DMS53 treated with DMSO at 0.1 percent for 48 hours (cell line): ENCODE measurements around the gene TMEM51.

Experiments used
- DNase-seq: peaks from one replicate; lab custom pipeline; 2025; ENCODE audit not compliant: unreplicated experiment; lab: John Stamatoyannopoulos, UW

TMEM51 gene

DNA sequence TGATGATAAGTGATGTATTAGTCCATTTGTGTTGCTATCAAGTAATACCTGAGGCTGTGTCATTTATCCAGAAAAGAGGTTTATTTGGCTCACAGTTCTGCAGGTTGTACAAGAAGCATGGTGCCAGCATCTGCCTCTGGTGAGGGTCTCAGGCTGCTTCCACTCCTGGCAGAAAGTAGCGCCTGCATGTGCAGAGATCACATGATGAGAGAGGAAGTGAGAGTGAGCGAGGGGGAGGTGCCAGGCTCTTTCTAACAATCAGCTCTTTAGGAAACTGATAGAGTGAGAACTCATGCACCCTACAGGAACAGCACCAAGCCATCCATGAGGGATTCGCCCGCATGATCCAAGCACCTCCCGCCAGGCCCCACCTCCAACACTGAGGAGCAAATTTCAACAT lies 91.3 kb downstream of the TMEM51 start:
- no peak for DNase-seq

DNA sequence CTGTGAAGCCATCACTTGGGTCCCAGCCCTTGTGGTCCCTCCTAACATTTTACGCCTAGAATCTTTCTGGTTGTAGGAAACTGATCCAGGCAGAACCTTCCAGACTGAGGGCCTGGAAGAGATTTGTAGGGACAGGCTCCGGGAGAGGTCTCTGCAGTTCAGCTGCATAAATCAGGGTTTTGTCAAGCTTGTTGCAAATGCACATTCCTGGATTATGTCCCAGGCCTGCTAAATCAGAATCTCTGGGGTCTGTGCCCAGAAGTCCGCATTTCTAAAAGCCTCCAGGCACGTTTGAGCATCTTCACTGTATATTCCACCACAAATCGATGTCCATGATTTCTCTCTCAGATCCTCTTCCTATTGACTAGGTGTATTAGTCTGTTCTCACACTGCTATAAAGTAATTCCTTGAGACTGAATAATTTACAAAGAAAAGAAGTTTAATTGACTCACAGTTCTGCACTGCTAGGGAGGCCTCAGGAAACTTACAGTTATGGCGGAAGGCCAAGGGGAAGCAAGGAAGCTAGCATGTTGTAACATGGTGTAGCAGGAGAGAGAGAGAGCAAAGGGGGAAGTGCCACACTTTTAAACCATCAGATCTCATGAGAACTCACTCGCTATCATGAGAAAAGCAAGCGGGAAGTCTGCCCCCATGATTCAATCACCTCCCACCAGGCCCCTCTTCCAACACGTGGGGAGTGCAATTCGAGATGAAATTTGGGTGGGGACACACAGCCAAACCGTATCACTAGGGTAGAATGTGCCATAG lies 92.2 kb downstream of the TMEM51 start:
- no peak for DNase-seq

DNA sequence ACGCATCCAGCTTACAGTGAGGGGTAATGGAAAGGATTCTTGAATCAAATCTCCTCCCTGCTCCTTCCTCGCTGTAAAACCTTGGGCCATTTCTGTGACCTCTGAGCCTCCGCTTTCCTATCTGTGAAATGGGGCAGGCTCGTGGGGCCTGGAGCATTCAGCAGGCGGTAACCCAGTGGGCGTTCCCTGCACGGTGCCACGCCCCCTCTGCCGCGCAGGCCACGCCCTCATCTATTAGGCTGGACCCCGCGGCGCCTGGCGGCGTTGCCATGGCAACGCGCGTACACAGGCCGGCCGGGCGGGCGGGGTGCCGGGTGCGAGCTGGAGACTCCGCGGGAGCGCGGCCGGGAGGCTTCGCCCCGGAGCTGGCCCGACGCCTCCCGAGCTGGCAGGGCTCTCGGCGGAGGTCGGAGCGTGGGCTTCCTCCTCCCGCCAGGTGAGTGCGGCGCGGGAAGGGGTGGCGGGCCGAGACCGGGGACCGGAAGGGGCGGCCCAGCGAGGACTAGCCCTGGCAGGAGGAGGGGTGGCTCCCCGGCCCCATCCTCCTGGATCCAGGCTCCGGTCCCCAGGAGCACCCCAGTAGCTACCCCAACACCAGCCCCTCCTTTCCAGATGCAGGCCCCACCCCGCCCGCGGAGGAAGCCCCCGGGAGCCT lies 93.5 kb downstream of the TMEM51 start, which contains the start of gene FHAD1:
FHAD1 (plus strand) TSS at position 264 of the 655 bp plus-strand sequence. CDS start 4,562 bp downstream, outside the sequence.
- peak; percentile 58 for DNase-seq

DNA sequence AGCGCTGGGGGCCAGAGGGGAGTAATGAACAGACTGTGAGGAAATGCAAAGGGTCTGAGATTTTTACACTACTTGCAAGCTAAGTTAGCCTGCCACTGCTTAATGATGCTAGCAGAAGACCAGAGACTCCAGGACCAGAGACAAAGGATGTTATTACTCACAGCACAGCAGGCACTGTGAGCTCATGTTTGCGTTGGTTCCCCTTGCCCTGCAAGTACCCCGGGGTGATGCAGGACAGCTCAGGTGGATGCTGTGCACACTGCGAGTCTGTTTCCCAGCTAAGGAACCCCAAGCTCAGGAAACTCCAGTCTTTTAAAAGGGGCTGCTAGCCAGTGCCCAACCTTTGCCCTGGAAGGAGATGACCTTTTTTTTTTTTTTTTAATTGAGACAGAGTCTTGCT lies 94.7 kb downstream of the TMEM51 start:
- no peak for DNase-seq

DNA sequence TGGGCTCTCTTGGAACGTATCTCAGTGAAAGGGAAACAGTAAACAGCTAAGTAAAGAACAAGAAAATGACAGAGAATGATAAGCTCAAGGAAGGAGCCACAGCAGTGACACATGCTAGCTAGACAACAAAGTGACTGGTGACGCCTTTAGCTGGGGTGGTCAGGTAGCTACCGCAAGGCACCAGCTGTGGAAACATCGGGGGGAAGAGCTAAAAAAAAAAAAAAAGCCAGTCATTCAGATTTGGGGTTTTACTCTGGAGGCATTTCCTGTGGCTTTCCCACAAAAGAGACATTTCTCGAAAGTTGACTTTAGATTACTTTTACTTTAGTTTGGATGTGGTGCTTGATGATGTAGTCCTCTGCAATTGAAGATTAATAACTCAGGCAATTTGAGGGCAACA lies 95.5 kb downstream of the TMEM51 start:
- no peak for DNase-seq

DNA sequence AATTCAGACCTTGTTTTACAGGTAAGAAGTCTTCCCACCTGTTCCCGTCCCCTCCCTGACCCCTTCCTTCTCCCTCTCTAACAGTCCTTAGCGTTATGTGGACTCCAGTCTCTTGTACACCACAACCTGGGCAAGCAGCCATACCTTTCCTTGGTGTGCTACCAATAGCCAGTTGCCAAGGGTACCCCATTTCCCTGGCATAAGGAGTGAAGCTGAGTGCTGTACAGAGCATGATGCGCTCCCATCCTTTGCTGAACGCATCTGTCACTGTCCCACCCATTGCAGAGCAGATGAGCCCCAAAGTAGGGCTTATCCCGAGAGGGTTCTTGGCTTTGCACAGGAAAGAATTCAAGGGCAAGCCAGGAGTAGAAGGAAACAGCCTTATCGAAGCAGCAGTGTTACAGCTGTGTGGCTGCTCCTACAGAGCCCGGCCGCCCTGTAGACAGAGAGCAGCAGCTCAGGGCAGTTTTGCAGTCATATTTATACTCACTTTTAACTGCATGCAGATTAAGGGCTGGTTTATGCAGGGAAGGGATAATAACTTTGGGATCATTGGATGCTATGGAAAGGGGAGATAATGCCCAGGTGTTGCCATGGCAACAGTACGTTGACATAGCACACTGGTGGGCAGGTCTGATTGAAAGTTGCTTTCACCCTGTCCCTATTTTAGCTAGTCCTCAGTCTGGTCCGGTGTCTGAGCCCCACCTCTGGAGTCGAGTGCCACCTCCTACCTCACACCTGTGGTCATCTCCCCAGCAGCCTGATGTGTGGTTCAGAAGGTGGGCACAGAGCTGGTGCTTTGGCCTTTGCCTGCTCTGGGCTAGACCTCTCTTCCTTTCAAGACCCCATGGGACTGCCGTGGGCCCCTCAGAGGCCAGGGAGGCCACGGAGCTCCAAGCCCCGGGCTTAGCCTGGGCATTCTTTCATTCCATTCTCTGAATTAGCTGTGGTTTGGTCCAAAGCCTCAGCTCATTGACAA lies 98.6 kb downstream of the TMEM51 start:
- DNase-seq, result no peak

DNA sequence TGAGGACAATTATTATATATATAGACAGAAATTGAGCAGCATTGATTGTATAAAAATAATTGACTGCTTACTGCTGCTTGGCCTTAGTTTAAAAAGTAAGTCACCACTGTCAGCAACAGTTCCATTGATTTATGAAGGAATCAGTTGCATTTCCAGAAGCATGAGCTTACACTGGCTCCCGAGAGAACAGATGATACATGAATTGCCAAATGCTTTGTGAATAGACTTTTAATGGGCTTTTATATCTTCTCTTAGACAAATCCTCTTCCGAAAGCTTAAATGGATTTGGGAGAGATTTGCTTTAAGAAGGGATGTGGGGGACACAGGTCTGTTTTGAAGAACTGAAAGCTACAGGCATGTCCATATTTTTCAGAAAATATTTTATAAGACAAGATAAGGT lies 101.0 kb downstream of the TMEM51 start:
- no peak for DNase-seq

DNA sequence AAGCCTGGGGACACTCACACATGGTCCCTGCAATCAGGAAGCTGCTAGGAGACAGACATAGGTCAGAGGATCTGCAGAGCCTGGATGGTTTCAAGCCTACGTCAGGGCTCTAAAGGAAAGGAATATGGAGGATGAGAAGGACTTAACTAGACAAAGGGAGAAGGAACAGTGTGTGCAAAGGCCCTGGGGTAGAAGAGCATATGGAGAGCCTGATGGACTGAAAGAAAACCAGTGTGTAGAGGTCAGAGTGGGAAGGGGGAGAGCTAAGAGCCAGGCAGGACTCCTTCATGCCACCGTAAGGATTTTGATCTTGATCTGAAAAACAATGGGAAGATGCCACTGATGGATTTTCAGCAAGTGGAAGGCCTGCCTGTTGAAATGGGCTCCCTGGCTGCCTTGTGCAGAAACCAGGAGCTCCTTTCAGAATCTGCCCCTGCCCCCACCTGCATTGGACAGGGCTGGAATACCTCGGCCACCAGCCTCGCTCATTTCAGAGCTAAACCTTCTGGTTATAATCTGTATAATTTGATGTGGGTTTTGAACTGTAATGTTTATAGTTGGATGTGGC lies 102.1 kb downstream of the TMEM51 start:
- no peak for DNase-seq

DNA sequence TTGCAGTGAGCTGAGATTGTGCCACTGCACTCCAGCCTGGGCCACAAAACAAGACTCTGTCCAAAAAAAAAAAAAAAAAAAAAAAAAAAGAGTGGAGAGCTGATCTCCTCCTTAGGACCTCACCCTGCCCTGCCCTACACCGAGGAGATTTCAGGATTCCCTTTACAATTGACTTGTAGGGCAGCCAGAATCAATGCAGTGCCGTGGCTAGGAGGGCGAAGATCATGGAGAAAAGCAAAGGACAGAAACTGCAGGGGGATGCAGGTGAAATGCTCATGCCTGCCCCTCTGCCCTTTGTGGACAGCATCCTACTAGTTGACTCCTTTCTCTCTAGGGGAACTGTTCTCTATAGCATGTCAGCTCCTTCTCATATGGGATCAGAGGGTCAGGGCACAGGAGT lies 103.0 kb downstream of the TMEM51 start:
- DNase-seq, result no peak

DNA sequence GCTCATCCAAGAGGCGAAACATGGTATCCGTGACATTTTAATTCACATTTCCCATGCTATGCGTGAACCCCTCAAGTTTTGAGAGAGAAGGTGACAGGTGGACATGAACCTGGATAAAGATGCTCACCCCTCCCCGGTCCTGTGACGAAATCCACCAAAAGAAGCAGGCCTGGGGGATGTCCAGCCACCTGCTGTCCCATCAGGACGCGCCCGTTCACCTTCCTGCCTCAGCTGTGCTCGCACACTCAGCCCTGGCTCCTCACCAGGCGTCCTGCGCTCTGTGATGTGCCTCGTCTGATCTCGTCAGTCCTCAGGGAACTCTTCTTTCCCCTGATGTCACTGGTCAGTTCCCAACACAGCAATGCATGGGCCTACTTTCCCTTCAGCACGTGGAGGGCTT lies 103.8 kb downstream of the TMEM51 start:
- no peak for DNase-seq

DNA sequence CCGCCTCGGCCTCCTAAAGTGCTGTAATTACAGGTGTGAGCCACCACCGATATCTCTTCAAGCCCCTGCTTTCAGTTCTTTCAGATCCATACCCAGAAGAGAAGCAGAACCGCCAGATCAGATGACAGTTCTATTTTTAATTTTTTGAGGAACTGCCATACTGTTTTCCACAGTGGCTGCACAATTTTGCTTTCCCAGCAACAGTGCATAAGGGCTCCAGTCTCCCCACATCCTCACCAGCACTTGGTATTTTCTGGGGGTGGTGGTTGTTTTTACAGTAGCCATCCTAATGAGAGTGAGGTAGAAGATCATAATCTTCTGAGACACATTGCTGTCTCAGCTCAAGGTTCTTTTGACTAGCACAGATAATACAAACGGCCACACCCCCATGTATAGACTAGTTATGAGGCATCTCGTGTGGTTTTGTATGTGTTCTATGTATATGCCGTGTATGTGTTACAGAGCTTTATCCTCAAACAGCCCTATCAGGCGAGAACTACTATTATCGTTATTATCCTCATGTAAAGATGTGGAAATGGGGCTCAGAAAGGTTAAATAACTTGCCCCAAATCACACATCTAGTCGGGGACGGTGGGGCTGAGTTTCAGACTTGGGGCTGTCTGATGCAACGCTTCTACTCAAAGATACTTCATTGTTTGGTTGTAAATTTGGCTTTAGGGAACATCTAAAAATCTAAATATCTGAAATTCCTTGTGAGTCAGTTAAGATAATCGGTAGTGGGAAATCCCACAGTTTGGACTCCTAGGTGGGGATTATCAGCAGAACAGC lies 105.5 kb downstream of the TMEM51 start:
- no peak for DNase-seq

DNA sequence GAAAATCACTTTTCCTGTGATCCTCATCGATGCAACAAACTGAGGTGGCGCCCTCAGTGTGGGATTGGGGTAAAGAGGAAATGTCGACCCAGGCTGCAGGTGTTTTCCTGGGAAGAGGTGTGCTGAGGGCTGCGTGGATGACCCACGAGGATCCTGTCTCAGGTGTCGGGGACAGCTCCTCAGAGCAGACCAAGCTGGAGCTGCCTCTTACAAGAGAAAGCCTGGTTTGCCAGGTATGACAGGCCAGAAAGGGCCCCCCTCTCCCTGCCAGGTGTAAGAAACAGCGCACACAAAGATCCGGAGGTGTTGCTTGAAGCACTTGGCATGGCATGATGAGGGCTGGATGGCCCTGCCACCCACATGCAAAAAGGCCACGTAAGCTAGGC lies 106.1 kb downstream of the TMEM51 start:
- no peak for DNase-seq

DNA sequence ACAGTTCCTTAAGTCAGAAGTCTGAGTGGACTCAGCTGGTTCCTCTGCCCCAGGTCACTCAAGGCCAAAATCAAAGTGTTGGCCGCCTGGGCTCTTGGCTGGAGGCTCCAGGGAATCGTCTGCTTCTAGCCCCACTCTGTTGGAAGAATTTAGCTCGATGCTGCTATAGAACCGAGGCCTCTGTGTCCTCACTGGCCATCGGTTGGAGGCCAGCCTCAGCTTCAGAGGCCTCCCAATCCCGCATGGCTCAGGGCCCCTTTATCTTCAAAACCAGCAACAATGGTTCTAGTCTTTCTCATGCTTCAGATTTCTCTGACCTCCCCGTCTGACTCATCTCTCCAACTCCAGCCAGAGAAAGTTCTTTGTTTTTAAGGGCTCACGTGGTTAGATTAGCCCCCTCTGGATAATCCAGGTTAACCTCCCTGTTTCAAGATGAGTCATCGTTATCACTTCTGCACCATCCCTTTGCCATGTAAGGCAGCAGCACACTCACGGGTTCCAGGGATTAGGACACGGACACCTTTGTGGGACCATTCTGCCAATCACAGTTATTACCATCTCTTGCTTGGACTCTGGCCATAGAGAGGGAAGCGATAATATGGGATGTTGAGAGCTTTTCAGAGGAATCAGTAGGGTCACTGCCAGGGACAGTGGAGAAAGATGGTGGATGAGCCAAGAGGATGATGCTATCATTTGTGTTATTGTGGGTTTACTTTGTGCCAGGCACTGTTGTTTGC lies 107.0 kb downstream of the TMEM51 start:
- no peak for DNase-seq

DNA sequence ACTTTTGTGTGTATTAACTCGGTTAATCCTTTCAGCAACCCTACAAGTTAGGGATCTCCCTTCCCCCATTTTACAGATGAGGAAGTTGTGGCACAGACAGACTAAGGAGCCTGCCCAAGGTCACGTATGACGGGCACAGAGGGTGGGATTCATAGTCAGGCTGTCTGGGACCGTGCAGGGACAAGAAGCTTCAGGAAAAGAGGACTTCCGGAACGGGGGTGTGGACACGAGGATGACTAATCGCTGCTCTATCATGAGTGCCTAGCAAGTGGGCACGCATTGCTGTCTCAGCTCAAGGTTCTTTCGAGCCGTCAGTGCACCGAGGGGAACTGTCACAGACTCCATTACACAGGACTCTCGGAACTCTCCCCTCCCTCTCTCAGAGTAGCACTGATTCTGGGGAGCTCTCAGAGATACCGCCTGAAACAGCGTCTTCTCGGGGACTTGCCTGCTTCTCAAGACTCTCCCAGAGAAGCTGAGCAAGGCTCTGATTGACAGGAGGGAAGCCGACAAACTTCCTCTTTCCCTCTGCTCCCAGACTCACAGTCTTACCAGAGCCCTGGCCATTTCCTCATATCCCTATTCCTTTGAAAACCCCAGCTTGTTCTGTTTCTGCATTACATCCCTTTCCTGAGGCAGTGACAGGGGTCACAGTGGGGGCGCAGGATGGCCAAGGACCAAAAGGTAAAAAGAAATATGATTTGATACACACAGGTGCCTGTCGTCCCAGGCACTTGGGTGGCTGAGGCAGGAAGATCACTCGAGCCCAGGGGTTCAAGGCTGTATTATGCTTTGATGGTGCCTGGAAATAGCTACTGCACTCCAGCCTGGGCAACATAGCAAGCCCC lies 107.8 kb downstream of the TMEM51 start:
- DNase-seq, result peak; percentile 50

DNA sequence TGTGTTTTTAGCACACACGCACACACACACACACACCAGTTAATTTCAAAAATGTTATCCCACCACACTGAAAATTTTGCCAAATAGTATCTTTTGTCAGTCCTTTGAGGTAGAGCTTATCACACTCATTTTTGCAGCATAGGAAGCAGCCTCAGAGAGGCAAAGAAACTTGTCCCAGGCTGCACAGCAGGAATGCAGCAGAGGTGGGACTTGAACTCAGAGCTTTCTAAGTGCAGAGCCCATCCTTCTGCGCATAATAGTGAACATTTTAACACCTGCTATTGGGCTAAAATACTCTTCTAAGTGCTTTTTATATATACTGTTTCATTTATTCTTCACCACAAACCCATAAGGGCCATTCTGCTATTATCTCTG lies 108.4 kb downstream of the TMEM51 start:
- no peak for DNase-seq

DNA sequence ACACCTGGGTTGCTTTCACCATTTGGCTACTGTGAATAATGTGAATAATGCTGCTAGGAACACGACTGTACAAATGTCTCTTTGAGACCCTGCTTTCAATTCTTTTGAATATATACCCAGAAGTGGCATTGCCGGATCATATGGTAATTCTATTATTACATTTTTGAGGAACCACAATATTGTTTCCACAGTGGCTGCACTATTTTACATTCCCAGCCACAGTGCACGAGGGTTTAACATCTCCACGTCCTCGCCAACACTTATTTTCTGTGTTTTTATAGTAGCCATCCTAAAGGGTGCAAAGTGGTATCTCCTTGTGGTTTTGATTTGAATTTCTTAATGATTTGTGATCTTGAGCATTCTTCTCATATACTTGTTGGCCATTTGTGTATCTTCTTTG lies 109.2 kb downstream of the TMEM51 start:
- no peak for DNase-seq

DNA sequence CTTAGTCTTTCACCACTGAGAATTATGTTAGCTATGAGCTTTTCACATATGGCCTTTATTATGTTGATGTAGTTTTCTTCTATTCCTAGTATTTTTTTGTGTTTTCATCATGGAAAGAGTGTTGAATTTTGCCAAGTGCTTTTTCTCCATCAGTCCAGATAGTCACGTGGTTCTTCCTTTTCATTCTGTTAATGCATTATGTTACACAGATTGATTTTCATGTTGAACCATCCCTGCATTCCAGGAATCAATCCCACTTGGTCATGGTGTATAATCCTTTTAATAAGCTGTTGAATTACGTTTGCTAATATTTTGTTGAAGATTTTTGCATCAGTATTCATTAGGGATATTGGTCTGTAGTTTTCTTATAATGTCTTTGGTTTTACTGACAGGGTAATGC lies 111.2 kb downstream of the TMEM51 start:
- no peak for DNase-seq
